Activated T-helper 17 cell treated with anti-CD3 and anti-CD28 coated beads, Interleukin-2, amount 50 U/mL, for 72 hours (primary cell): ENCODE measurements around the gene RAB8B. TPM values are rescaled to one million over a fixed set of nuclear protein-coding genes. Genes with fewer than 3 reads are reported as not detected.
"Not testable (repeated sequence)": the region's sequence is repeated elsewhere in the genome, so short reads cannot be mapped to it uniquely, and the experiment has no call there.

Experiments
- ATAC-seq: fragments of 150-1000 bp; cut with Tn5 transposase; replicated peaks from 2 replicates; pipeline ENCODE4 v1.10.0; 2021; ENCODE audit warnings: mild to moderate bottlenecking, moderate library complexity
- H3K27ac Mint-ChIP-seq: one replicate; pipeline ENCODE4 v1.8.0; 2022; ENCODE audit warnings: mixed read lengths
- H3K27me3 Mint-ChIP-seq: one replicate; pipeline ENCODE4 v1.8.0; 2022; ENCODE audit warnings: mixed read lengths
- H3K36me3 Mint-ChIP-seq: one replicate; pipeline ENCODE4 v1.8.0; 2022; ENCODE audit warnings: low read depth, mild to moderate bottlenecking, mixed read lengths
- H3K4me1 Mint-ChIP-seq: one replicate; pipeline ENCODE4 v1.8.0; 2022; ENCODE audit warnings: mixed read lengths
- H3K4me3 Mint-ChIP-seq: one replicate; pipeline ENCODE4 v1.8.0; 2022; ENCODE audit warnings: mild to moderate bottlenecking, mixed read lengths
- H3K9me3 Mint-ChIP-seq: one replicate; pipeline ENCODE4 v1.8.0; 2022; ENCODE audit warnings: mixed read lengths
- total RNA-seq, 2 donors: library from RNA; stranded (reverse); gene quantifications; one replicate each; pipeline ENCODE4 v1.2.3, GENCODE V29; 2022

The RAB8B gene
- total RNA-seq, 2 donors from 2014 or later, result 68.1 to 185 TPM

DNA sequence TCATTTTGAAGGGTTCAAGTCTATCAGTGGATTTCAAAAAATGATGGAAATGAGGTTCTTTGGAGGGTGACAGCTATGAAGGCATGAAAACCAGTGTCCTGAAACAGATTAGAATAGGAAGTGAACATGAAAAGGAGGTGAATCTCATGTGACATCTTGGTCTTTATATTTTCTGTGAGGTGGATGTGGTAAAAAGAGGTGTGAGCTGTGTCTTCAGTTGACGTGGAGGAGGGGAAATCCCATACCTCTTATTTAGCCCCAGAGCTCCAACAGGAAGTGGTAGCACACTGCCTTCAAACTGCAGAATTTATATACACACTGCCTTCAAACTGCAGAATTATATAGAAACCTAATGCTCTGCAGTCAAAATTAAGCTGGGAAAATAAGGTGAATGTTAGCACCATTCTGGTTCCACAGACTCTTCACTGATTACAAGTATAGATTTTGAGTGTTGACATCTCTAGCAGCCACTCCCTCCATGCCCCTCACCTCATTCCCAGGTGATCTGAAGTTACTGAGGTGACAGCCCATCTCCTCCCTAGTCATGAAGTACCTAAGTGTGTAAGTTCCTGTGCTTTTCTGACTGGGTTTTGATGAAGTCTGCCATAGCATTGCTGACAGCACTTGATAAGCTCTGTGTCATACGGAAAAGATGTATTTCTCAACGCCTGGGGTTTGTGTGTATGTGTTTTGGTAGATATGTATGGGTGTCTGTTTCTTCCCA, 2.7 kb downstream of the RAB8B start:
- H3K4me3 Mint-ChIP-seq, result peak overlapping the region; percentile 92
- peak; percentile 61 for ATAC-seq
- H3K36me3 Mint-ChIP-seq, result peaks cover 79% of the 10 kb centered on the region
- peaks cover 56% of the 10 kb centered on the region for H3K4me1 Mint-ChIP-seq
- H3K27me3 Mint-ChIP-seq, result no peaks in the 10 kb centered on the region
- H3K27ac Mint-ChIP-seq, result peak overlapping the region; percentile 90
- H3K9me3 Mint-ChIP-seq, result no peaks in the 10 kb centered on the region

DNA sequence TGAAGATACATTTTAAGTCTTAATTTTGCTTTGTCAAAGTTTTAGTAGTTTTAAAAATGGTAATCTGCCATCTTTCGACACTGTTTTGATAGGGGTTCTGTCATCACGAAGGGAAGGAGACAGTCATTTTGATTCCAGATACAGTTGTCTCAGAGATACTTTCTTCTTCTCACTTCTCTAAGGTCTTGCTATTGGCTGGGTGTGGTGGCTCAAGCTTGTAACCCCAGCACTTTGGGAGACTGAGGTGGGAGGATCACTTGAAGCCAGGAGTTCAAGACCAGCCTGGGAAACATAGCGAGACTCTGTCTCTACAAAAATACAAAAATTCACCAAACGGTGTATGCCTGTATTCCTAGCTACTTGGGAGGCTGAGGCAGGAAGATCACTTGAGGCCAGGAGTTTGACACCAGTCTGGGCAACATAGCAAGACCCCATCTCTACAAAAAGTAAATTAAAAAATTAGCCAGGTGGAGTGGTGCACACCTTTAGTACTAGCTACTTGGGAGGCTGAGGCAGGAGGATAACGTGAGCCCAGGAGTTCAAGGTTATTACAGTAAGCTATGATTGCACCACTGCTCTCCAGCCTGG, 3.3 kb downstream of the RAB8B start:
- Mint-ChIP-seq H3K27ac (peak overlapping the region; percentile 90), H3K36me3 (peaks cover 86% of the 10 kb centered on the region), H3K27me3 (no peaks in the 10 kb centered on the region), H3K9me3 (no peaks in the 10 kb centered on the region), H3K4me3 (peak overlapping the region; percentile 92), H3K4me1 (peaks cover 60% of the 10 kb centered on the region)
- peak; percentile 42 for ATAC-seq

DNA sequence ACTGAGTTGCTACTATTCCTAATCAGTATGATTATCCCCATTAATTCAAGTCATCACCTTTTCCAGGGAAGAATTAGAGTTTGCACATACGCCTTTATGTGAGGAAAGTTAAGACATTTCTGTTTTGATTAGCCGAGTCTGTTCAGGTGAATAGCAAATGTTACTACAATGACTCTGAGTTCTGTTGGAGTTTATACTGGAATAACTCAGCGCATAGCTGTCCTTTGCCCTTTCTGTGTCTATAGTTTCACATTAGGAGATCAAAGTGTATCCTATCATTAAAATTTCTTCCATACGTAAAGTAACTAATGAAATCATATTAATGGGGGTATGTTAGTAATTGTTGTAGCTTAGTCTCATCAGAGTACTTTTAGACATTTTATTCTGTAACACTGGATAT, 4.9 kb downstream of the RAB8B start:
- H3K27ac Mint-ChIP-seq, result peak overlapping the region; percentile 90
- H3K27me3 Mint-ChIP-seq, result no peaks in the 10 kb centered on the region
- no peaks in the 10 kb centered on the region for H3K9me3 Mint-ChIP-seq
- H3K4me1 Mint-ChIP-seq, result peaks cover 61% of the 10 kb centered on the region
- H3K36me3 Mint-ChIP-seq, result peaks cover 94% of the 10 kb centered on the region
- ATAC-seq, result no peak
- H3K4me3 Mint-ChIP-seq, result peak overlapping the region; percentile 92

DNA sequence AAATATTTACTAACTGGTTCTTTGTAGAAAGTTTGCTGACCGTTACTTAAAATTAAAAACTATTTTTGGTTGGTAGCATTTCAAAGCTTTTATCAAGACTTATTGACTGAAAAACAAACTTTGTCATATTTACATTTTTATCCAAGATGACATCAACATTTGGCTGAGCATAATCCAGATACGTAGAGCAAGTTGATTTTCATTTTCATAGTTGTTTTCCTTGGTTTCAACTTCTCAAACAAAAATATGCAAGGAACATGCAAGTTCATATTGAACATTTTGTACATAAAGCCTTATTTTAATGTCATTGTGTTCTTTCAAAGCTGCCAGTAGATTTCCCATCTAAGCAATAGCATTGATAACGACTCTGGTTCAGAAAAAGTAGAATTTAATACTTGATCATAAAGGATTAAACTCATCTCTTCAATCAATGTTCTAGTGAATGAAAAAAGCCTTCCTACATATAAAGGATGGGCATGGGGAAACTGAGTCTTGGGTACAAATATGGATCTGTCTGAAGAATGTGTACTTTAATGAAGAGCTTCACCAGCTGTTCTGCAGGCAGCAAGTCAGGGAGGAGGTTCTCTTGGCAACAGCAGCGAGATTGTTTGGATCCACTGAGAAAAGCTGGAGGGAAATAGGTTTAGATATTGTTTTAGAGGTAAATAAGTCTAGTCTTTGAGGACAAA, 5.6 kb downstream of the RAB8B start:
- H3K27ac Mint-ChIP-seq, result peak overlapping the region; percentile 78
- H3K4me3 Mint-ChIP-seq, result peak overlapping the region; percentile 92
- H3K27me3 Mint-ChIP-seq, result no peaks in the 10 kb centered on the region
- peaks cover 62% of the 10 kb centered on the region for H3K4me1 Mint-ChIP-seq
- H3K36me3 Mint-ChIP-seq, result peaks cover 99% of the 10 kb centered on the region
- no peak for ATAC-seq
- H3K9me3 Mint-ChIP-seq, result no peaks in the 10 kb centered on the region

DNA sequence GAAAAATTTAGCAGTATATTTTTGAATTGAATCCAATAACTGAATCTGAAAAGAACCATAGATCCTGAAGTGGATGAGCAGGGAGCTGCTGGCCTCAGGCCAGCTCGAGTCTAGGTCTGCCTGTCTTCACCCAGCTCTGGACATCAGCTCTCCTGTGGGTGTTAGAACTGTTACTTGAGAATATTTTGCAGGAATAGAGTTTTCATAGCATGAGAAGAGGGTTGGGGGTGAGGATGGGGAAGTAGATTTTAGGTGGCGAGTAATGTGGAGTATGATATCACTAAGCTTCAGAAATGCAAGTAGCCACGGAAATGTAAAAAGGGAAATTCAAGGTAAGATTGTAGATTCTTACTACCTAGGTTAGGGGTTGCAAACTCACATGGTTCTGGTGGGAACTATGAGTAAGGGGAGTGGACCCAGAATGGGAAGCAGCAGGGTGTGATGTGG, 6.2 kb downstream of the RAB8B start:
- ATAC-seq, result no peak
- peak overlapping the region; percentile 78 for H3K27ac Mint-ChIP-seq
- peaks cover 99% of the 10 kb centered on the region for H3K36me3 Mint-ChIP-seq
- no peaks in the 10 kb centered on the region for H3K9me3 Mint-ChIP-seq
- H3K4me1 Mint-ChIP-seq, result peaks cover 67% of the 10 kb centered on the region
- peak overlapping the region; percentile 92 for H3K4me3 Mint-ChIP-seq
- H3K27me3 Mint-ChIP-seq, result no peaks in the 10 kb centered on the region

DNA sequence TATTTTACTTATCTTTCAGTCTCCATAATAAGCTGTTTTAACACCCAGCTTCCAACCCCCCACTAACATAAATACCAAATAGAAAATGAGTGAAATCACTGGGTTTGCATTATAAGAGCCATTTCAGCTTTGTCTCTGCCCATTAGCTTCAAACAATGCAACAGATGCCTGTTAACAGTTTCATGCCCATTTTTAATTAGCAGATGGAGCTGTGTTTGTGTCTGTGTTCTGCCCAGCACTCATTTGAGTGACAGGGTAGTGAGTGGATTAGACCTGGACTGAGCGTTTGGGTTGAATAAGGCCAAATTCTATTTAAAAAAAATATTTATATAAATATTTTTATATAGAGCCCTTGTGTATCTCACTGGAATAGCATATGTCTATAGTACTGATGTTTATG, 7.4 kb downstream of the RAB8B start:
- H3K4me3 Mint-ChIP-seq, result peak overlapping the region; percentile 92
- peaks cover 97% of the 10 kb centered on the region for H3K36me3 Mint-ChIP-seq
- no peak for ATAC-seq
- H3K9me3 Mint-ChIP-seq, result no peaks in the 10 kb centered on the region
- peaks cover 71% of the 10 kb centered on the region for H3K4me1 Mint-ChIP-seq
- peak overlapping the region; percentile 78 for H3K27ac Mint-ChIP-seq
- no peaks in the 10 kb centered on the region for H3K27me3 Mint-ChIP-seq

DNA sequence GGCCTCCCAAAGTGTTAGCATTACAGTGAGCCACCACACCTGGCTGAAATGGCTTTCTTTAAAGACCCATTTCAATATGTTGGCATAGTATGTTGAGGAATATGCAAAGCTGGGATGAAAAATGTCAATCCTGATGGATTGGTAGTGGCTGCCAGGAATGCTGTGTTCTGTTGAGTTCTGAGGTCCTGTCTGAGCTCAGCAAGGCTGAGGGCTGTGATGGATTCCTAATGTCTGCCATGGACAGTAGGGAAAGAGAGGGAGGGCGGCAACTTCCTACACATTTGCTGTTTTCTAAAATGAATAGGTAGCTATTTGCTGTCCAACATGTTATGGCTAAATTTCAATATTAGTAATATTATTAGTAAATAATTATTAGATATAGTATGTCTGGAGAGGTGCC, 8.2 kb downstream of the RAB8B start:
- no peaks in the 10 kb centered on the region for H3K9me3 Mint-ChIP-seq
- no peak for ATAC-seq
- H3K4me1 Mint-ChIP-seq, result peaks cover 68% of the 10 kb centered on the region
- H3K36me3 Mint-ChIP-seq, result peaks cover 95% of the 10 kb centered on the region
- H3K27me3 Mint-ChIP-seq, result no peaks in the 10 kb centered on the region
- peak overlapping the region; percentile 92 for H3K4me3 Mint-ChIP-seq
- H3K27ac Mint-ChIP-seq, result peak overlapping the region; percentile 43

DNA sequence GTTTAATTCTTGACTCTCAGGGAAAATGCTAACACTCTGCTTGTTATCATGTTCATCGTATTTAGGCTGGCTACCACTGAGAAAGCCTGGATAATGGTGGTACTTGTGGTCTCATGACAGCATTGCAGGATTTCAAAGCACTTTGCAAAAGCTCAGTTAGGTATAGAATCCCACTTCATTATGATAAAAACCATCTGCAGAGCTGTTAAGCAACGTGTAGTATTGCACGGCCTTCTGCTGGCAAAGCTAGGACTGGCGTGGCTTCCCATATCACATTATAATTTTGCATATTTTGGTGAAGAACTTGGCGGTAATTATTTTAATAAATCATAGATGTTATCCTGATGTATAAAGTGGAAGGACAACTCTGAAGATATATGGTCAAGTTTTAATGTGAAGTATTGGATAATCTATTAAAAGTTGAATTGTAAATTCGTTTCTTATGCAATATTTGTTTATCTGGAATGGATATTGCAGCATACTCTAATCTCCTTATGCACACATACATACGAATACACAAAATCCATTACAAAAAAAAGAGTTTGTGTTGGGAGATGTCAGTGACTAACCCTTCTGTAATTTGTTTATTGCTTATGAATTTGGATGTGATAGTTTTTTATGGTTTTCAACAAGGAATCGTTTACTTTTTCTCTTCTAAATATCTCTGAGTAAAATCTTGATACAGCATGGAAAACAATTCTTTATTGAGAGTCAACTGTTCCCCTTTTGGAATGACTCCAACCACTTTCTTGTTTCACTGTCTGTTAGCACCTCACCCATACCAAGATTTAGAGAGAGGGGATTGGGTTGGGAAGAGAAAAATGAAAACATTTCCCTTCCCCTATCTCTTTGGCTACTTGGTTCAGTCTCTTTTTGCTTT, 9.2 kb downstream of the RAB8B start:
- peak; percentile 47 for ATAC-seq
- Mint-ChIP-seq H3K27ac (peak overlapping the region; percentile 56), H3K9me3 (no peaks in the 10 kb centered on the region), H3K4me1 (peaks cover 75% of the 10 kb centered on the region), H3K36me3 (peaks cover 95% of the 10 kb centered on the region), H3K27me3 (no peaks in the 10 kb centered on the region), H3K4me3 (peak overlapping the region; percentile 92)

DNA sequence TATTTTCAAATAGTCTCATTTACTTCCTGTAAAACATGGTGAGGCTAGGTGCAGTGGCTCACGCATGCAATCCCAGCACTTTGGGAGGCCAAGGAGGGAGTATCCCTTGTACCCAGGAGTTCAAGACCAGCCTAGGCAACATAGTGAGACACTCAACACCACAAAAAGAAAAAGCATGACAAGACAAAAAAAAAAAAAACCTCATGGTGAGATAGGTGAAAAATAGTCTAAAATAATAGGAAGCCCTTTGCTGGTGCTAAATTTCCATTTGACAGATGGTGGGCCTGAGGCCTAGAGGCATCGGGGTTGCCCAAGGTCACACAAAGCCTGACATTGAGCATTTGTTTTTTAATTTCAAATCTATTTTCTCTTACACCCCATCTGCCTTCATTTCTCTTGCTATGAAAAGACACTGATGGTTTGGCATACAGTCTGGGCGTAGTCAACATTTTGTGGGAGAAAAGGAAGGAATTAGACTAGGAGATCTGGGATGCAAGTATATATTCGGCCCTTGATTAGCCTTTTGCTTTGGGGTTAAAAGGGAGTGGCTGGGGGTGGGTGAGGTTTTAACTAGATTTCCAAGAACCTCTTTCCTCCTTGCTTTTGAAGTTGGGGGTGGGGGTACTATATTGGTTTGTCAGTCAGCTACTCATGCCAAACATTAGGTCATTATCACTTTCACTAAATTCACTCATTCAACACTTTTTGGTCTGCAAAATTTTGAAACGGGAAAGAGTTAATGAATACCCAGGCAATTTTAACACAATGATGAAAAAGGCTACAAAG, 11.3 kb downstream of the RAB8B start:
- peak overlapping the region; percentile 92 for H3K4me3 Mint-ChIP-seq
- H3K9me3 Mint-ChIP-seq, result no peaks in the 10 kb centered on the region
- no peak for ATAC-seq
- peaks cover 70% of the 10 kb centered on the region for H3K4me1 Mint-ChIP-seq
- peak overlapping the region; percentile 1 for H3K27ac Mint-ChIP-seq
- no peaks in the 10 kb centered on the region for H3K27me3 Mint-ChIP-seq
- H3K36me3 Mint-ChIP-seq, result peaks cover 87% of the 10 kb centered on the region

DNA sequence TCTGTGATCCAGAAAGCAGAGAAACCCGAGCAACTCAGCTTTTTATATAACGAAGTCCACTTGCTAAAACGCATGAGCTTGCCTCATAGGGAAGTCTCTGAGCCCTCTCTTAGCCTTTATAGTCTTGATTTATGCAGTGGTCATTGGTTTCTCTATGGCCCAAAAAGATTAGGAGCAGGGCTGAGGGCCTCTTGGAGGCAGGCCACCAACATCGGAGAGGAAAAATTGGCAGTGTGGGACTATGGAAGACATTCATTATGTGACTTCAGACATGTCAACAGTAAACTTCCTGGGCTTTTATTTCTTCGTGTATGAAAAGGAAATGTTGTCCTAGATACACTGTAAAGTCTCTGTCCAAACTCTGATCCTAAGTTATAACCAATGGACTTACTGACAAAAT, 13.5 kb downstream of the RAB8B start:
- Mint-ChIP-seq H3K27me3 (no peaks in the 10 kb centered on the region), H3K4me1 (peaks cover 68% of the 10 kb centered on the region)
- ATAC-seq, result no peak

DNA sequence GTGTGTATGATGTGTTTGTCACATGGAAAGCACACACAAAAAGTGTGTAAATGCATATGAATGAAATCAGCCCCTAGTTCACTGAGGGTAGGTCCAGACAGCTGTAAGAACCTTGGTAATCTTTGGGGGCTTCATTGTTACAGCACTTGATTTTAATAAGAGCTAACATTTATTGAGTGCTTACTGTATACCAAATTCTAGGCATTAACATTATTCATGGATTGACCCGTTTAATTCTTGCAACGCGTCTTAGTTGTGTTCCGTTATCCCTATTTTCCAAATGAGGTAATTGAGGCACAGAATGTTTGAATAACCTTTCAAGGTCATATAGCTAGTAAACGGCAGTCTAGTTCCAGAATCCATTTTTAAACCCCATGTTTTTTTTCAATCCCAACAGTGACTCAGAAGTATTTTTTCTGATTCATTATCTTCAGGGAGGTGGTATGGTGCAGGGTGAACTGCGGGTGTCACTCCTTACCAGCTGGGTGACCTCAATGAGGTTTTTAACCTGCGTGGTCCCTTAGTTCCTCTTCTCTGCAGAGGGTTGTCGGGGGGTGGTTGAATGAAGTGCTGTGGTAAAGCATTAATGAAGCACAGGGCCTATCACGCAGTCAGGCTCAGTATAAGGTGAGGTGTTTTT, 14.2 kb downstream of the RAB8B start:
- peaks cover 88% of the 10 kb centered on the region for H3K36me3 Mint-ChIP-seq
- no peaks in the 10 kb centered on the region for H3K9me3 Mint-ChIP-seq
- peaks cover 69% of the 10 kb centered on the region for H3K4me1 Mint-ChIP-seq
- H3K27ac Mint-ChIP-seq, result peak overlapping the region; percentile 70
- peak overlapping the region; percentile 53 for H3K4me3 Mint-ChIP-seq
- ATAC-seq, result peak; percentile 88
- no peaks in the 10 kb centered on the region for H3K27me3 Mint-ChIP-seq

More for the DNA sequence above, 13.5 kb downstream of the RAB8B start:
- Mint-ChIP-seq H3K4me3 (peak overlapping the region; percentile 53), H3K27ac (peak overlapping the region; percentile 47), H3K9me3 (no peaks in the 10 kb centered on the region), H3K36me3 (peaks cover 88% of the 10 kb centered on the region)

DNA sequence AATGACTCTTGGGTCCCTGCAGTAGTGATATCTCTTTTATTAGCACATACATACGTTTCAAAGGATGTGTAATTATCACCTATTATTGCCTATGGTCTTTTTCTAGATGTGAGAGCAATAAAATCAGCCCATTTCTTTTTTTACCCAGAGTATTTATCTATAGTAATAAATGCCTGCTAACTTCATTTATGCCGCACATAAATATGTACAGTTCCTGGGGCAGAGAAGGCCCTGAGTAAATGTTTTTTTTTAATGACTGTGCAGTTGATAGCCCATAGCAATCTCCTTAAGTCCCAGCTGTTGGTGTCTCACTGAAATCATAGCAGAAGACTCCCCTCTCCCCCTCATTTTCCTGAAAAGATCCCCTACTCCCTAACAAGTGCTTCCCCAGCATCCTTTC, 16.7 kb downstream of the RAB8B start:
- peak overlapping the region; percentile 10 for H3K27ac Mint-ChIP-seq
- H3K9me3 Mint-ChIP-seq, result no peaks in the 10 kb centered on the region
- H3K4me3 Mint-ChIP-seq, result no peak overlapping the region
- no peaks in the 10 kb centered on the region for H3K27me3 Mint-ChIP-seq
- peaks cover 66% of the 10 kb centered on the region for H3K4me1 Mint-ChIP-seq
- no peak for ATAC-seq
- peaks cover 82% of the 10 kb centered on the region for H3K36me3 Mint-ChIP-seq

DNA sequence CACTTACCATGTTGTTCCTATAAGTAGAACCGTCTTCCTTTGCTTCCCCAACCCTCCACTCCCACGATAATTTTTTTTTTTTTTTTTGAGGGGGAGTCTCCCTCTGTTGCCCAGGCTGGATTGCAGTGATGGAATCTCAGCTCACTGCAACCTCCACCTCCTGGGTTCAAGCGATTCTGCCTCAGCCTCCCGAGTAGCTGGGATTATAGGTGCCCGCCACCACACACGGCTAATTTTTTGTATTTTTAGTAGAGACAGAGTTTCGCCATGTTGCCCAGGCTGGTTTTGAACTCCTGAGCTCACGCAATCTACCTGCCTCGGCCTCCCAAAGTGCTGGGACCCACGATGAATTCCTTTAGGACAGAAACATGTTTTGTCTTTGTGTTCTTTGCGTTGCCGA, 19.4 kb downstream of the RAB8B start:
- not testable (repeated sequence) for ATAC-seq, H3K9me3 Mint-ChIP-seq, H3K27me3 Mint-ChIP-seq
- peak overlapping the region; percentile 83 for H3K4me3 Mint-ChIP-seq
- peaks cover 83% of the 10 kb centered on the region for H3K36me3 Mint-ChIP-seq
- H3K4me1 Mint-ChIP-seq, result peaks cover 70% of the 10 kb centered on the region
- peak overlapping the region; percentile 7 for H3K27ac Mint-ChIP-seq
